ENCODE results near the gene CFAP107.

The CFAP107 gene

DNA sequence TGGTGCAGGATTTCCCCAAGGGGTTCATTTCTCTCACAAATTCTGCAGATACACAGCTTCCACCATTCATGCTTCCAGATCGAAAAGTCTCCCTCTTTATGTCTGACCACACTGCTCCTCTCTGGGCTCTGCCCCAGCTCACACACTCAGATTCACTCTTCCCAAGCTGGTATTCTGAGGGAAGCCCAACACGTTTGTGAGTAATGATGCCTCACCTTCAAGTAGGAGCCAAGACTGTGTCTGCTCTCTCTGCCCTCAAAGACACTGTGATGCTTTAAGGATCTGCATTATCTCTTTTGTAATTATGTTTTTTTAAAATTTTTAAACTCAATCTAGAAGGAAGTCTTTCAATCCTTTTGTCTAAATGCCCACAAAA is 65.4 kb downstream of the CFAP107 start:
- Histone ChIP-seq H3K9me3 (ENCODE audit: control insufficient read depth in 2 of 2, low read length in 2 of 2) (no peaks in the 10 kb centered on the region), H3K27ac (ENCODE audit: low read length) (no peak overlapping the region), H3K36me3 (ENCODE audit: control insufficient read depth in 2 of 2, insufficient read depth in 2 of 2, low read length in 2 of 2) (no peaks in the 10 kb centered on the region), H3K27me3 (ENCODE audit: control insufficient read depth in 1 of 2, insufficient read depth in 2 of 2, low read length in 2 of 2) (peaks cover 0 to 2% of the 10 kb centered on the region in 2 donors), H3K9ac (ENCODE audit: low read length in 2 of 2) (no peak overlapping the region), H3K4me3 (ENCODE audit: low read length in 2 of 2) (no peak overlapping the region), H3K4me1 (ENCODE audit: control insufficient read depth, insufficient read depth, low read length) (no peaks in the 10 kb centered on the region)
